HepG2 (cell line): ENCODE results near the gene XCR1. TPM values are rescaled to one million over a fixed set of nuclear protein-coding genes. Genes with fewer than 3 reads are reported as not detected.

Source experiments
- AGO1 ChIP-seq: fragments of 200-400 bp; formaldehyde crosslinking; IDR thresholded peaks from 2 replicates; pipeline ENCODE4 v1.6.1; 2017; ENCODE audit warnings: mild to moderate bottlenecking, low read depth, low read length, moderate library complexity; ENCODE audit not compliant: poor library complexity, severe bottlenecking
- CBFB ChIP-seq: sonication (generic); formaldehyde crosslinking; IDR thresholded peaks from 2 replicates; pipeline ENCODE4 v1.4.0; 2020; ENCODE audit warnings: missing genetic modification reagents
- CREM ChIP-seq, 2 experiments: sonication (generic) in 1 of 2; formaldehyde crosslinking in 1 of 2; IDR thresholded peaks; 2 replicates each; pipeline versions ENCODE4 v1.4.0 to v1.6.1; 2016 to 2020; ENCODE audit warnings: antibody characterized with exemption in 1 of 2, mild to moderate bottlenecking in 1 of 2, missing genetic modification reagents in 1 of 2
- KAT7 ChIP-seq: IDR thresholded peaks from 2 replicates; pipeline ENCODE4 v1.6.1; 2018; ENCODE audit warnings: borderline replicate concordance, missing compliant biosample characterization
- KDM2A ChIP-seq: sonication (generic); formaldehyde crosslinking; IDR thresholded peaks from 2 replicates; pipeline ENCODE4 v1.4.0; 2020; ENCODE audit warnings: low read depth, missing genetic modification reagents, borderline replicate concordance
- NCOA2 ChIP-seq: sonication (generic); formaldehyde crosslinking; IDR thresholded peaks from 2 replicates; pipeline ENCODE4 v1.8.0; 2022; ENCODE audit warnings: inconsistent platforms
- SAFB2 ChIP-seq: sonication (generic); formaldehyde crosslinking; IDR thresholded peaks from 2 replicates; pipeline ENCODE4 v1.5.1; 2020; ENCODE audit warnings: missing genetic modification reagents, low read depth, mild to moderate bottlenecking, borderline replicate concordance
- SP5 ChIP-seq: IDR thresholded peaks from 2 replicates; pipeline ENCODE4 v1.6.1; 2016; ENCODE audit warnings: low read depth, borderline replicate concordance
- ZFP41 ChIP-seq: sonication (generic); formaldehyde crosslinking; IDR thresholded peaks from 2 replicates; pipeline ENCODE4 v1.4.0; 2020; ENCODE audit warnings: mild to moderate bottlenecking, missing genetic modification reagents, borderline replicate concordance
- ZNF331 ChIP-seq: sonication (generic); formaldehyde crosslinking; IDR thresholded peaks from 2 replicates; pipeline ENCODE4 v1.4.0; 2020; ENCODE audit warnings: missing genetic modification reagents
- ZNF510 ChIP-seq: sonication (generic); formaldehyde crosslinking; IDR thresholded peaks from 2 replicates; pipeline ENCODE4 v1.4.0; 2020; ENCODE audit warnings: low read depth, mild to moderate bottlenecking, missing genetic modification reagents
- ZNF564 ChIP-seq: sonication (generic); formaldehyde crosslinking; IDR thresholded peaks from 2 replicates; pipeline ENCODE4 v1.8.1; 2023; ENCODE audit warnings: mild to moderate bottlenecking, missing genetic modification reagents
- ZNF605 ChIP-seq: sonication (generic); formaldehyde crosslinking; IDR thresholded peaks from 2 replicates; pipeline ENCODE4 v1.8.0; 2022; ENCODE audit warnings: mild to moderate bottlenecking, missing genetic modification reagents
- ZNF670 ChIP-seq: sonication (generic); formaldehyde crosslinking; IDR thresholded peaks from 2 replicates; pipeline ENCODE4 v1.8.0; 2022; ENCODE audit warnings: mild to moderate bottlenecking, missing genetic modification reagents, borderline replicate concordance
- ZNF672 ChIP-seq: sonication (generic); formaldehyde crosslinking; IDR thresholded peaks from 2 replicates; pipeline ENCODE4 v1.8.1; 2022; ENCODE audit warnings: missing genetic modification reagents
- polyA plus RNA-seq, 8 experiments: library from polyadenylated mRNA; depleted of rRNA in 3 of 8; stranded (reverse) in 7 of 8; unstranded in 1 of 8; fragments of >200 nt; fragmentation: Illumina TruSeq in 4 of 8; extraction: Trizol in 4 of 8; gene quantifications; 2 replicates each; pipeline versions ENCODE4 v1.2.1 to v1.2.3, GENCODE V29; 2011 to 2016; ENCODE audit warnings: low read depth in 4 of 8, missing spikeins in 1 of 8, mixed read lengths in 1 of 8; ENCODE audit not compliant: insufficient read depth in 1 of 8
- total RNA-seq, 5 experiments: library from RNA; depleted of rRNA; stranded (reverse); fragments of >200 nt; fragmentation: Illumina TruSeq; extraction: Trizol; gene quantifications; 2 replicates each; pipeline ENCODE4 v1.2.3, GENCODE V29; 2016; ENCODE audit warnings: low read depth in 1 of 5
- TF ChIP-seq, protein P1 (sequence below): sonication (generic); formaldehyde crosslinking; IDR thresholded peaks from 2 replicates; pipeline ENCODE4 v1.8.1; 2023; ENCODE audit warnings: missing genetic modification reagents, inconsistent platforms, borderline replicate concordance
- TF ChIP-seq, protein P2 (sequence below): sonication (generic); formaldehyde crosslinking; IDR thresholded peaks from 2 replicates; pipeline ENCODE4 v1.8.1; 2023; ENCODE audit warnings: mild to moderate bottlenecking, moderate library complexity, missing genetic modification reagents
- TF ChIP-seq, protein P3 (sequence below): sonication (generic); formaldehyde crosslinking; IDR thresholded peaks from 2 replicates; pipeline ENCODE4 v1.5.1; 2020; ENCODE audit warnings: mild to moderate bottlenecking, moderate library complexity, missing genetic modification reagents
- TF ChIP-seq, protein P4 (sequence below): sonication (generic); formaldehyde crosslinking; IDR thresholded peaks from 2 replicates; pipeline ENCODE4 v1.8.0; 2022; ENCODE audit warnings: missing genetic modification reagents, mild to moderate bottlenecking, inconsistent platforms, borderline replicate concordance
- TF ChIP-seq, protein P5 (sequence below): sonication (generic); formaldehyde crosslinking; conservative IDR thresholded peaks from 2 replicates; pipeline ENCODE4 v1.8.0; 2022; ENCODE audit warnings: mild to moderate bottlenecking, moderate library complexity, missing genetic modification reagents

XCR1 gene
- total and polyA plus RNA-seq, 2 of the 13 experiments (the other 11 are each of a cell fraction or from before 2014, with no cell fraction given) = not detected

DNA sequence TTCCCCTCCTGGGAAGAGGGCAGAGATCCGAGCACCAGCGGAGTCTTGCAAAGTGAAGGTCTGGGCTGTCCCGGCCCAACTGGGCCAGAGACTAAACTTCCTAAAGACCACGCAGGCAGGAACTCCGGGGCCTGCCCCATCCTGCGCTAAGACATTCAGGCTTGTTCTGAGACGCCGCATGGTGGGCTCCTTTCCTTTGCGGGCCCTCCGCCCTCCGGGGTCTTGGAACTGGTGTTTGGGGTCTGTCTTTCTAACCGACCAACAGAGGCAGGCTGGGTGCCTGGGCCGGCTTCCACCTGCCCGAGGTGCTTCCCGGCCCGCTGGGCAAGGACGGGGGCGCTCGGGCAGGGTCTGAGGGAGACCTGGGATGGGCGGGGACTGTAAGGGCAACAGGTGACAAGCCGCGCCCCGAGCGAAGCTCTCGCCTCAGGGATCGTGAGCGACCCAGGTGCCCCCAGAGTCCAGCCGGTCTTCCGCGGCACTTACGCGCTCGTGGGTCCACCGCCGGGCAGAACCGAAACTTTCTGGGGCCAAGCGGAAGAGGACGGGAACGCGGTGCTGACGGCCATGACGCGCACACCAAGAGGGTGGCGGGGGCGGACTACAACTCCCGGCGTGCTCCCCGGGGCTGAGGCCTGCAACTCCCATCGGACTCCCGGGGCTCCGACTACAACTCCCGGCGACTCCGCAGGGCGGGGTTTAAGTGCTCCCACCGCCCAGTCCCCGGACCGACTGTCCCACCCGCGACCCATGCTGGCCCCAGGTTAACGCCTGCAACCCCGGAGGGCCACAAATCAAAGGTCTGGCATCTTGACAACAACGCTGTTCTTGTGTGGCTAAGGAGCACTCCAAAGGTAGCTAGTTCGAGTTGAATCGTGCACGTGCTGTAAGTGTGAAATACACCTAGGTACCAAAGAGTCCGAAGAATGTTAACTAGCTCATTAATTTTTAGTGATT is 31.8 kb downstream of the XCR1 start, which contains the start of gene FYCO1 (continued):
- TF ChIP-seq, protein P1, sequence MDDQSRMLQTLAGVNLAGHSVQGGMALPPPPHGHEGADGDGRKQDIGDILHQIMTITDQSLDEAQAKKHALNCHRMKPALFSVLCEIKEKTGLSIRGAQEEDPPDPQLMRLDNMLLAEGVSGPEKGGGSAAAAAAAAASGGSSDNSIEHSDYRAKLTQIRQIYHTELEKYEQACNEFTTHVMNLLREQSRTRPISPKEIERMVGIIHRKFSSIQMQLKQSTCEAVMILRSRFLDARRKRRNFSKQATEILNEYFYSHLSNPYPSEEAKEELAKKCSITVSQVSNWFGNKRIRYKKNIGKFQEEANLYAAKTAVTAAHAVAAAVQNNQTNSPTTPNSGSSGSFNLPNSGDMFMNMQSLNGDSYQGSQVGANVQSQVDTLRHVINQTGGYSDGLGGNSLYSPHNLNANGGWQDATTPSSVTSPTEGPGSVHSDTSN (CRISPR knock-in tag) = peak; percentile 21; the same call in 1 of the 2 replicates
- TF ChIP-seq SAFB2 (CRISPR knock-in tag) (peak; percentile 71; the same call in 1 of the 2 replicates), KDM2A (CRISPR knock-in tag) (peak; percentile 80; the same call in 1 of the 2 replicates), CBFB (CRISPR knock-in tag) (no peak; the same call in 1 of the 2 replicates), ZFP41 (CRISPR knock-in tag) (no peak), AGO1 (no peak), ZNF510 (CRISPR knock-in tag) (0 out of 2 replicates have a peak, but pooled peaks have one; percentile 48), SP5 (CRISPR knock-in tag) (no peak; the same call in 1 of the 2 replicates), KAT7 (CRISPR knock-in tag) (peak; percentile 50; the same call in 1 of the 2 replicates), ZNF564 (CRISPR knock-in tag) (peak; percentile 96), ZNF605 (peak; percentile 77; the same call in 1 of the 2 replicates), ZNF331 (CRISPR knock-in tag) (peak; percentile 12; the same call in 1 of the 2 replicates), ZNF672 (CRISPR knock-in tag) (no peak), CREM (IDR thresholded peaks at IDR 0.05) (peak; percentile 86), CREM (CRISPR knock-in tag; IDR thresholded peaks at IDR 0.05) (no peak), ZNF670 (CRISPR knock-in tag) (0 out of 2 replicates have a peak, but pooled peaks have one; percentile 23), NCOA2 (peak; percentile 27; the same call in 1 of the 2 replicates)
- TF ChIP-seq, protein P2, sequence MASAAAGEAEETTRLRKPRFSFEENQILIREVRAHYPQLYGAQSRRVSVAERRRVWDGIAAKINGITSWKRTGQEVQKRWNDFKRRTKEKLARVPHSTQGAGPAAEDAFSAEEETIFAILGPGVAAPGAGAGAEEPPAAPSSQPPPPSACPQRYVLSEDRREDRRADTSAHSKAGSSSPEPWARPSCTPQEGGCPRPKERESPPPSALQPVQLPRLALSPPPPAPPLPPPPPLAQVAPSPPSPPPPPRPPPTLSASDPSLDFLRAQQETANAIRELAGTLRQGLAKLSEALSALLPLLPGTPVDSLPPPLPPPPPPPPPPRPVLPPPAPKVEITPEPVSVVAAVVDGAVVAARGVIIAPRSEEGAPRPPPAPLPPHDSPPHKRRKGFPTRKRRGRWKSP (CRISPR knock-in tag) = peak; percentile 73
- TF ChIP-seq, protein P3, sequence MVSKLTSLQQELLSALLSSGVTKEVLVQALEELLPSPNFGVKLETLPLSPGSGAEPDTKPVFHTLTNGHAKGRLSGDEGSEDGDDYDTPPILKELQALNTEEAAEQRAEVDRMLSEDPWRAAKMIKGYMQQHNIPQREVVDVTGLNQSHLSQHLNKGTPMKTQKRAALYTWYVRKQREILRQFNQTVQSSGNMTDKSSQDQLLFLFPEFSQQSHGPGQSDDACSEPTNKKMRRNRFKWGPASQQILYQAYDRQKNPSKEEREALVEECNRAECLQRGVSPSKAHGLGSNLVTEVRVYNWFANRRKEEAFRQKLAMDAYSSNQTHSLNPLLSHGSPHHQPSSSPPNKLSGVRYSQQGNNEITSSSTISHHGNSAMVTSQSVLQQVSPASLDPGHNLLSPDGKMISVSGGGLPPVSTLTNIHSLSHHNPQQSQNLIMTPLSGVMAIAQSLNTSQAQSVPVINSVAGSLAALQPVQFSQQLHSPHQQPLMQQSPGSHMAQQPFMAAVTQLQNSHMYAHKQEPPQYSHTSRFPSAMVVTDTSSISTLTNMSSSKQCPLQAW (CRISPR knock-in tag) = no peak
- TF ChIP-seq, protein P4, sequence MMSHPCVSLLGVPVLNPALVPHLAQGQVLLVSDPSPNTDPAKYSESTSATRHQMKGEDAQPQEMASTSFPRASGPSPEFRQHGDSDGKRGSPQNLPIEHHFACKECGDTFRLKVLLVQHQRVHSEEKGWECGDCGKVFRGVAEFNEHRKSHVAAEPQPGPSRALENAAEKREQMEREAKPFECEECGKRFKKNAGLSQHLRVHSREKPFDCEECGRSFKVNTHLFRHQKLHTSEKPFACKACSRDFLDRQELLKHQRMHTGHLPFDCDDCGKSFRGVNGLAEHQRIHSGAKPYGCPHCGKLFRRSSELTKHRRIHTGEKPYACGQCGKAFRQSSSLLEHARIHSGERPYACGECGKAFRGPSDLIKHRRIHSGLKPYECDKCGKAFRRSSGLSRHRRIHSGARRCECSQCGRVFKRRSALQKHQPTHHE (CRISPR knock-in tag) = peak; percentile 52; the same call in 1 of the 2 replicates
- TF ChIP-seq, protein P5, sequence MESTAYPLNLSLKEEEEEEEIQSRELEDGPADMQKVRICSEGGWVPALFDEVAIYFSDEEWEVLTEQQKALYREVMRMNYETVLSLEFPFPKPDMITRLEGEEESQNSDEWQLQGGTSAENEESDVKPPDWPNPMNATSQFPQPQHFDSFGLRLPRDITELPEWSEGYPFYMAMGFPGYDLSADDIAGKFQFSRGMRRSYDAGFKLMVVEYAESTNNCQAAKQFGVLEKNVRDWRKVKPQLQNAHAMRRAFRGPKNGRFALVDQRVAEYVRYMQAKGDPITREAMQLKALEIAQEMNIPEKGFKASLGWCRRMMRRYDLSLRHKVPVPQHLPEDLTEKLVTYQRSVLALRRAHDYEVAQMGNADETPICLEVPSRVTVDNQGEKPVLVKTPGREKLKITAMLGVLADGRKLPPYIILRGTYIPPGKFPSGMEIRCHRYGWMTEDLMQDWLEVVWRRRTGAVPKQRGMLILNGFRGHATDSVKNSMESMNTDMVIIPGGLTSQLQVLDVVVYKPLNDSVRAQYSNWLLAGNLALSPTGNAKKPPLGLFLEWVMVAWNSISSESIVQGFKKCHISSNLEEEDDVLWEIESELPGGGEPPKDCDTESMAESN (CRISPR knock-in tag) = peak; percentile 49; the same call in 1 of the 2 replicates
